NCI-H128 (cell line): ENCODE results near the gene ZFR2.
"Not testable (repeated sequence)": the region's sequence is repeated elsewhere in the genome, so short reads cannot be mapped to it uniquely, and the experiment has no call there.

Experiments
- DNase-seq: peaks from one replicate; lab custom pipeline; 2025; ENCODE audit not compliant: unreplicated experiment; lab: John Stamatoyannopoulos, UW

ZFR2 gene

GRCh38 chr19:3874695-3875094 is 5.9 kb upstream of the ZFR2 start:
- DNase-seq, result not testable (repeated sequence)

GRCh38 chr19:3873151-3873550 is 4.3 kb upstream of the ZFR2 start:
- no peak for DNase-seq

- no peak for DNase-seq
These were observed 668 bp downstream of the ZFR2 start for GRCh38 chr19:3867971-3868769.

GRCh38 chr19:3866910-3867638 is 1.8 kb downstream of the ZFR2 start:
- DNase-seq, result no peak

- no peak for DNase-seq
These were observed 5.2 kb downstream of the ZFR2 start for GRCh38 chr19:3863648-3864047.

GRCh38 chr19:3862826-3863500 is 5.9 kb downstream of the ZFR2 start:
- no peak for DNase-seq

- no peak for DNase-seq
These were observed 8.3 kb downstream of the ZFR2 start for GRCh38 chr19:3860499-3860898.

- DNase-seq, result peak; percentile 49
These were observed 11.3 kb downstream of the ZFR2 start for GRCh38 chr19:3857449-3858003.

GRCh38 chr19:3855320-3855719 is 13.5 kb downstream of the ZFR2 start:
- no peak for DNase-seq

- DNase-seq, result no peak
These were observed 16.1 kb downstream of the ZFR2 start for GRCh38 chr19:3852614-3853254.

GRCh38 chr19:3852177-3852511 is 16.7 kb downstream of the ZFR2 start:
- no peak for DNase-seq

GRCh38 chr19:3851254-3852176 is 17.3 kb downstream of the ZFR2 start:
- no peak for DNase-seq

- no peak for DNase-seq
These were observed 18.4 kb downstream of the ZFR2 start for GRCh38 chr19:3850320-3850972.

GRCh38 chr19:3849787-3850186 is 19.1 kb downstream of the ZFR2 start:
- no peak for DNase-seq

- DNase-seq, result no peak
These were observed 19.7 kb downstream of the ZFR2 start for GRCh38 chr19:3849092-3849491.

GRCh38 chr19:3844596-3844995 is 24.2 kb downstream of the ZFR2 start:
- DNase-seq, result no peak

- no peak for DNase-seq
These were observed 25.9 kb downstream of the ZFR2 start for GRCh38 chr19:3842948-3843347.

- no peak for DNase-seq
These were observed 28.0 kb downstream of the ZFR2 start for GRCh38 chr19:3840804-3841203.

GRCh38 chr19:3839941-3840340 is 28.9 kb downstream of the ZFR2 start:
- no peak for DNase-seq

GRCh38 chr19:3838661-3839060 is 30.2 kb downstream of the ZFR2 start:
- DNase-seq, result no peak
